Esophagus squamous epithelium (tissue), 4 donors: ENCODE data around the gene TMEM63A.

Experiments
- CTCF ChIP-seq, 6 experiments: fragments of 450-650 bp in 4 of 6; fragments of 200-600 bp in 2 of 6; sonication (generic) in 2 of 6; IDR thresholded peaks; one replicate each; pipeline ENCODE4 v1.5.1; 2016 to 2019; ENCODE audit warnings: antibody characterized with exemption in 6 of 6, mild to moderate bottlenecking in 4 of 6, moderate library complexity in 4 of 6
- POLR2A ChIP-seq, 4 donors: fragments of 450-650 bp; IDR thresholded peaks; one replicate each; pipeline ENCODE4 v1.6.1; 2017; ENCODE audit warnings: antibody characterized with exemption in 4 of 4, mild to moderate bottlenecking in 4 of 4, moderate library complexity in 3 of 4

GRCh38 chr1:225892307-225892706, 10.1 kb upstream of the TMEM63A start:
- TF ChIP-seq POLR2A (IDR thresholded peaks at IDR 0.05) (no peak), CTCF (IDR thresholded peaks at IDR 0.05) (no peak)
